AG04449 (cell line): ENCODE results near the gene TMPRSS6.

ENCODE experiments used
- CTCF ChIA-PET: fragments of 350-600 bp; formaldehyde crosslinking; extraction: SDS; loops from one replicate; lab custom pipeline; 2021; ENCODE audit warnings: antibody characterized with exemption; lab: Yijun Ruan, JAX
- POLR2A ChIA-PET: fragments of 400-600, 350-600 bp; formaldehyde crosslinking; extraction: SDS; loops from one replicate; lab custom pipeline; 2020; ENCODE audit warnings: antibody characterized with exemption, inconsistent platforms; lab: Yijun Ruan, JAX
- DNase-seq: peaks from one replicate; pipeline ENCODE4 v3.0.0-alpha.2; 2010; ENCODE audit warnings: low read depth, low spot score
- H3K4me3 ChIP-seq: 2 replicates; pipeline ENCODE4 v1.5.1; 2011; ENCODE audit warnings: low read depth, mild to moderate bottlenecking, control low read depth, low read length
- TF ChIP-seq, protein P1 (sequence below): IDR thresholded peaks from one replicate; pipeline ENCODE4 v1.5.1; 2011; ENCODE audit warnings: mild to moderate bottlenecking, moderate library complexity, low read length, control low read depth, inconsistent platforms; ENCODE audit not compliant: insufficient read depth; ENCODE audit errors: missing control alignments

TMPRSS6 gene

DNA sequence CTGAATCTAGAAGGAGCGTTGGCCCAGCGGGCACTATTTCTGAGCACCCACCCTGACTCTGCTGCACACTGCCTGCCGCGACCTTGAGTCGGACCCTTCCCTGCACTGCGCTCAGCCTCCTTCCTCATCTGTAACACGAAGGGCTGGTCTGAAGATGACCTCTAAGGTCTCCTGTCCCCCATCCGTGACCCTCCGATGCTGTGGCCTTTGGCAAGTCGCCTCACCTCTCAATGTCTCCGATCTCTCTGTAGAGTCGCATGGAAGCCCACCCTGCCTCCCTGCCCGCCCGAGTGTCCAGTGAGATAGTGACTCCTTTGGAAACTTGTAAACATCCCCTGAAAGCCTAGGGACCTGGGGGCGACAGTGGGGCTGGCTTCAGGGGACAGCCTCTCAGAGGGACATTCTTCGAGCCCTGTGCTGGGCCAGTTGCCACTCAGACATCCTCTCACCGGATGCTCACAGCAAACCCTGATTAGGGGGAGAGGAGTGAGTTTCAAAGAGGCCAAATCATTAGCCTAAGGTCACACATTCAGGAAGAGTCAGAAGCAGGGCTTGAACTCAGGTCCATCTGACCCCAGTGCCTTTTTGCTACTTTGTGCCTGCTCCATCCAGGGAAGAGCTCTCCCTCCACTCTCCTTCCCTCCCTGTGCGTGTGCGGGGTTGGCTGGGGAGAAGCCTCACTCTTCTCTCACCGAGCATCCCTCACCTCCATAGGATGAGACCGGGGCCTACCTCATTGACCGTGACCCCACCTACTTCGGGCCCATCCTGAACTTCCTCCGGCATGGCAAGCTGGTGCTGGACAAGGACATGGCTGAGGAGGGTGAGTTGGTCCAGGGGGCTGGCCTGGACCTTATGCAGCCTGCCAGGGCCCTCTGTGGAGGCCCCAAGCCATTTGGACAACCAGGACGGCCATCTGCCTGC lies 56.9 kb downstream of the TMPRSS6 start:
- DNase-seq, result no peak
- peak overlapping the region; percentile 76 for H3K4me3 ChIP-seq
- POLR2A ChIA-PET, result interaction anchor here (0.6 to 1.2 kb wide), 2 partner anchors 33 to 48 kb away, joined by 3 to 4 read pairs; partner anchors contain the start of genes MPST and TST
- CTCF ChIA-PET, result interaction anchor here (1.0 to 1.6 kb wide), 7 partner anchors 8 to 208 kb away, joined by 3 to 7 read pairs (median 3); no protein-coding TSS in a partner anchor
- TF ChIP-seq, protein P1, sequence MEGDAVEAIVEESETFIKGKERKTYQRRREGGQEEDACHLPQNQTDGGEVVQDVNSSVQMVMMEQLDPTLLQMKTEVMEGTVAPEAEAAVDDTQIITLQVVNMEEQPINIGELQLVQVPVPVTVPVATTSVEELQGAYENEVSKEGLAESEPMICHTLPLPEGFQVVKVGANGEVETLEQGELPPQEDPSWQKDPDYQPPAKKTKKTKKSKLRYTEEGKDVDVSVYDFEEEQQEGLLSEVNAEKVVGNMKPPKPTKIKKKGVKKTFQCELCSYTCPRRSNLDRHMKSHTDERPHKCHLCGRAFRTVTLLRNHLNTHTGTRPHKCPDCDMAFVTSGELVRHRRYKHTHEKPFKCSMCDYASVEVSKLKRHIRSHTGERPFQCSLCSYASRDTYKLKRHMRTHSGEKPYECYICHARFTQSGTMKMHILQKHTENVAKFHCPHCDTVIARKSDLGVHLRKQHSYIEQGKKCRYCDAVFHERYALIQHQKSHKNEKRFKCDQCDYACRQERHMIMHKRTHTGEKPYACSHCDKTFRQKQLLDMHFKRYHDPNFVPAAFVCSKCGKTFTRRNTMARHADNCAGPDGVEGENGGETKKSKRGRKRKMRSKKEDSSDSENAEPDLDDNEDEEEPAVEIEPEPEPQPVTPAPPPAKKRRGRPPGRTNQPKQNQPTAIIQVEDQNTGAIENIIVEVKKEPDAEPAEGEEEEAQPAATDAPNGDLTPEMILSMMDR, result no peak

DNA sequence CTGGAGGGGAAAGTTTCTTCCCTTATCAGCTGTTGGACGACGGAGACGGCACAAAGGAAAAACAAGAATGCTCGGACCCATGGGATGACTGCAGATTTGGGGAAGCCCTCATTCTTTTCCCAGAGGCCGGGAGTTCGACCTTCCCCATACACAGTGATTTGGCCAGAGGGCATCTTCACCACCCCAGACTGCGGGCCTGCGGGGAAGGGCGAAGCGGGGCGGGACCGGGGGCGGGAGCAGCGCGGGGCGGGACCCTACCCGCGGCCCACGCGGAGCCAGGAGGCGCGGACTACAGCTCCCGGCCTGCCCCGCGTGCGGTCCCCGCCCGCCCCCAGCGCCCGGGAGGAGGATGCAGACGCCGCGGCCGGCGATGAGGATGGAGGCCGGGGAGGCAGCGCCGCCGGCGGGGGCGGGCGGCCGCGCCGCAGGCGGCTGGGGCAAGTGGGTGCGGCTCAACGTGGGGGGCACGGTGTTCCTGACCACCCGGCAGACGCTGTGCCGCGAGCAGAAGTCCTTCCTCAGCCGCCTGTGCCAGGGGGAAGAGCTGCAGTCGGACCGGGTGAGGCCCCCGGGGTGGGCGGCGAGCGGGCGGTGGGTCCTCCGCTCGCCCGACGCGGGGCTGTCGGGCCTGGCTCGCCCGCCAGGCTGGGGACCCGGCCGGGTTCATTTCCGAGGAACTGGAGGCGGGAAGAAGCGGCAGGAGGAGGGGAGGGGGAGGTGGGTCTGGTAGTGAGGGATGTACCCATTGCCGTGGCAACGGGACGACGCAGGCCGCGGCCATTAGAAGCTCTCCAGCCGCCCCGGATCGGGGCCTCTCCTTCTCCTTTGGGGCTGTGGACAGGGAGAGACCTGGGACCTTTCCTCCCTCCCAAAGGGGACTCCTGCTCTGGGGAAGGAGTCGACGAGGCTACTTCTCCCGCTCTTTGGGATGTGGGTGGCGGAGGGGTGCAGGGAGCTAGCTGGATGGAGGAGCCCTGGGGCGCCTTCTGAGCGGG lies 57.8 kb downstream of the TMPRSS6 start, which contains the start of gene KCTD17:
Gene KCTD17 (plus strand): TSS at position 352 of the 995 bp plus-strand sequence. CDS start 19 bp downstream, at position 371.
- peak within 1 kb of the TSS; percentile 76 for H3K4me3 ChIP-seq
- CTCF ChIA-PET, result interaction anchor here (0.8 to 1.5 kb wide), 7 partner anchors 15 to 209 kb away, joined by 3 to 6 read pairs (median 4); no protein-coding TSS in a partner anchor
- DNase-seq, result no peak
- TF ChIP-seq, protein P1, result no peak
- POLR2A ChIA-PET, result interaction anchor here (1.1 to 1.2 kb wide), 2 partner anchors 33 to 148 kb away, joined by 3 to 4 read pairs; partner anchors contain the start of genes MPST and TST

DNA sequence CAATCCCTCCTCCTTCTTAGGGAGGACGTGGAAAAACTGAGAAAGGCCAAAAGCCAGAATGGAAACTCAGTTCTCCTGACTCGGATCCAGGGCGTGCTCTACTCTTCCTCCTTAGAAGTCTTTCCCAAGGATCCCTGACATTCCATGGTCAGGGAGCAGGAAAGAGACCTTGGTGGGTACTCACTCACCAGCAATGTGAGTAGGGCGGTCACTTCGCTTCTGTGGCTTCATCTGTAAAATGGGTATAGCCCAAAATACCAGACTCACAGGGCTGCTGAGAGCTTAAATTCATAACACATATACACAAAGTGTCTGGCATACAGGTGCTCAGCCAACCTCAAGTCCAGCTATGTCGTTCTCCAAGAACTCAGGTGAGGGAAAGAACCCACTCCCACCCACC lies 58.6 kb downstream of the TMPRSS6 start:
- TF ChIP-seq, protein P1, result no peak
- no peak overlapping the region; the same call in 1 of the 2 replicates for H3K4me3 ChIP-seq
- POLR2A ChIA-PET, result interaction anchor here (1.1 to 1.2 kb wide), 2 partner anchors 32 to 149 kb away, joined by 3 to 4 read pairs; partner anchors contain the start of genes MPST and TST
- CTCF ChIA-PET, result interaction anchor here (0.8 to 1.5 kb wide), 6 partner anchors 16 to 209 kb away, joined by 3 to 6 read pairs (median 4); no protein-coding TSS in a partner anchor
- DNase-seq, result no peak

DNA sequence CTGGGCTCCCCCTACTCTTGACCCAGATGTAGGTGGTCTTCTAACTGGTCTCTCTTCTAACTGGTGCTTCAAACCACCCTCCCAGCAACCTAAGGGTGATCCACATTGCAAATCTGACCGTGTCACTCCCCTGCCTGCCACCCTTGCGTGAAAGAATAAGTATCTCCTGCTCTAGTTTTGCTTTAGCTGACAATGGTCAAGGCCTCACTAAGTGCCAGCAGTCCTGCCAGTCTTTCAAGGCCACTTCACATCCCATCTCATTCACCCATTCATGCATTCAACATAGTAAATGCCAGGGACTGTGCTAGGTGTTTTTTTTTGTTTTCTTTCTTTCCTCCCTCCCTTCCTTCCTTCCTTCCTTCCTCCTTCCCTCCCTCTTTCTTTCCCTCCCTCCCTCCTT lies 60.3 kb downstream of the TMPRSS6 start:
- TF ChIP-seq, protein P1, result no peak
- ChIA-PET CTCF (no interaction called here), POLR2A (no interaction called here)
- no peak for DNase-seq
- H3K4me3 ChIP-seq, result no peak overlapping the region

DNA sequence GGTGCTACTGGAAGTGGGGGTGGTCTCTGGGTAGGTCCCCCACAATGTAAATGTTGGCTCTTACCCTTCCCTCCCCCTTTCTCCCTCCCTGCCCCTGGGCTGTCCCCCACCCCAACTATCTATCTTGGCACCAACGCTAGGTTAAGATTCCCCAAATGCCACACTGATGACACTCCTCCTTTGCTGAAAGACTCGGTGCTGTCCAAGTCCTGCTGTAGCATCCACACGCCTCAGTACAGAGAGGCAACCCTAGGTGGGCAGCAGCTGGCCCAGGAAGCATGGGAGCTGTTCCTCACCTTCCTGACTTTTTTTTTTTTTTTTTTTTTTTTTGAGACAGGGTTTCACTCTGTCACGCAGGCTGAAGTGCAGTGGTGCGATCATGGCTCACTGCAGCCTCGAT lies 61.4 kb downstream of the TMPRSS6 start:
- ChIA-PET POLR2A (no interaction called here), CTCF (interaction anchor here (0.7 kb wide), 1 partner anchor 26 kb away, joined by 5 read pairs; no protein-coding TSS in a partner anchor)
- TF ChIP-seq, protein P1, result no peak
- H3K4me3 ChIP-seq, result no peak overlapping the region
- no peak for DNase-seq
